Heart left ventricle (tissue), 16 donors: ENCODE data around the gene NEIL1. TPM values are rescaled to one million over a fixed set of nuclear protein-coding genes. Genes with fewer than 3 reads are reported as not detected.
"Not testable (repeated sequence)": the region's sequence is repeated elsewhere in the genome, so short reads cannot be mapped to it uniquely, and the experiment has no call there.

ENCODE experiments used
- ATAC-seq, 4 donors: fragments of 200-7000 bp; cut with Tn5 transposase; one replicate each; pipeline ENCODE4 v1.9.1; 2020 to 2022; ENCODE audit warnings: moderate library complexity in 4 of 4, mild to moderate bottlenecking in 3 of 4, moderate number of reproducible peaks in 1 of 4
- DNase-seq, 5 donors: peaks; one replicate each; pipeline ENCODE4 v3.0.0-alpha.2; 2020
- H3K27ac ChIP-seq, 12 donors: fragments of 200-600 bp; sonication (generic) in 4 of 12; one replicate each; pipeline versions ENCODE4 v1.5.0 to v1.8.0; 2016 to 2022; ENCODE audit warnings: mild to moderate bottlenecking in 2 of 12
- H3K27me3 ChIP-seq, 9 donors: fragments of 200-600 bp; sonication (generic) in 2 of 9; one replicate each; pipeline versions ENCODE4 v1.5.1 to v1.8.0; 2016 to 2022; ENCODE audit warnings: mild to moderate bottlenecking in 3 of 9
- H3K36me3 ChIP-seq, 9 donors: fragments of 200-600 bp; sonication (generic) in 2 of 9; one replicate each; pipeline versions ENCODE4 v1.5.0 to v1.8.0; 2018 to 2022; ENCODE audit warnings: mild to moderate bottlenecking in 2 of 9
- H3K4me1 ChIP-seq, 12 donors: fragments of 200-600 bp; sonication (generic) in 4 of 12; one replicate each; pipeline versions ENCODE4 v1.5.0 to v1.8.0; 2016 to 2022; ENCODE audit warnings: mild to moderate bottlenecking in 3 of 12
- H3K4me3 ChIP-seq, 12 donors: fragments of 200-600 bp; sonication (generic) in 4 of 12; one replicate each; pipeline versions ENCODE4 v1.5.0 to v1.8.0; 2017 to 2022; ENCODE audit warnings: mild to moderate bottlenecking in 9 of 12, moderate library complexity in 4 of 12
- H3K9me3 ChIP-seq, 12 donors: fragments of 200-600 bp; sonication (generic) in 4 of 12; one replicate each; pipeline versions ENCODE4 v1.5.0 to v1.8.0; 2016 to 2022; ENCODE audit warnings: mild to moderate bottlenecking in 1 of 12
- POLR2A ChIP-seq, 2 donors: fragments of 450-650 bp; IDR thresholded peaks; one replicate each; pipeline ENCODE4 v1.6.1; 2017; ENCODE audit warnings: antibody characterized with exemption in 2 of 2, mild to moderate bottlenecking in 2 of 2, moderate library complexity in 2 of 2
- WGBS, 4 donors: extraction: QIAGEN DNeasy Blood & Tissue Kit in 2 of 4; methylation state at CpG; one replicate each; pipeline versions ENCODE4 v1.1.5 to v1.1.7; 2013 to 2018; 5-methylcytosine and 5-hydroxymethylcytosine counted together
- intact Hi-C, 10 donors: fragments of 100-400 bp; cut with DNase I; formaldehyde crosslinking; loops; one replicate each; pipeline versions ENCODE4 v1.11.1 to v1.14.2; 2022
- polyA plus RNA-seq, 2 donors: library from polyadenylated mRNA; stranded (reverse); fragments of 200-250 nt; gene quantifications; one replicate each; pipeline ENCODE4 v1.2.3, GENCODE V29; 2013
- total RNA-seq, 9 donors: library from RNA; depleted of rRNA in 2 of 9; stranded (reverse); fragments of >200 nt in 2 of 9; fragmentation: NEBNext Ultra II Directional in 3 of 9; extraction: Animal tissue kit (Norgen Biotek cat#: 25700) in 3 of 9; gene quantifications; one replicate each; pipeline versions ENCODE4 v1.1.0 to v1.2.4, GENCODE V29; 2016 to 2023
- TF ChIP-seq, protein P1 (sequence below), 12 donors: fragments of 200-600 bp; sonication (generic) in 4 of 12; IDR thresholded peaks; one replicate each; pipeline versions ENCODE4 v1.5.0 to v1.8.0; 2018 to 2022; ENCODE audit warnings: antibody characterized with exemption in 12 of 12, mild to moderate bottlenecking in 5 of 12
- donor health status: ischemic (EF 13 %, LVEDD 7.1; RV severe dilation, severe dysfunction).
- donor health status: healthy with polysubstance abuse.
- donor health status: DM: no; HTN: yes; CAD: no.
- donor health status: DM: no; HTN: no; CAD: no.
- donor health status: ischemic (EF 25% LVEDD 6.9; RV normal size, moderate dysfunction).
- donor health status: ischemic (EF 25% LVEDD 5.7; RV mildly dilated, moderate dysfunction).
- donor health status: healthy.
- donor health status: DM: yes; HTN: yes; CAD: no.
- donor health status: ischemic (EF 35%, LVEDD 5.7; RV mildly dilated, moderate dysfunction).
- donor health status: nonischemic (EF 11% LVEDD 7.7; RV severe dilation, severe dysfunction).
- donor health status: DM: yes; HTN: yes; CAD: no.
- donor health status: PGD.
- donor health status: ischemic (EF 29% LVEDD 5.4; RV normal size, mild dysfunction).
- donor health status: nonischemic (EF 23%, LVEDD 6.1; RV moderate dilation, normal function).

Gene NEIL1
- total and polyA plus RNA-seq, 11 donors, result 3.8 to 15.3 (median 8.1) TPM

DNA sequence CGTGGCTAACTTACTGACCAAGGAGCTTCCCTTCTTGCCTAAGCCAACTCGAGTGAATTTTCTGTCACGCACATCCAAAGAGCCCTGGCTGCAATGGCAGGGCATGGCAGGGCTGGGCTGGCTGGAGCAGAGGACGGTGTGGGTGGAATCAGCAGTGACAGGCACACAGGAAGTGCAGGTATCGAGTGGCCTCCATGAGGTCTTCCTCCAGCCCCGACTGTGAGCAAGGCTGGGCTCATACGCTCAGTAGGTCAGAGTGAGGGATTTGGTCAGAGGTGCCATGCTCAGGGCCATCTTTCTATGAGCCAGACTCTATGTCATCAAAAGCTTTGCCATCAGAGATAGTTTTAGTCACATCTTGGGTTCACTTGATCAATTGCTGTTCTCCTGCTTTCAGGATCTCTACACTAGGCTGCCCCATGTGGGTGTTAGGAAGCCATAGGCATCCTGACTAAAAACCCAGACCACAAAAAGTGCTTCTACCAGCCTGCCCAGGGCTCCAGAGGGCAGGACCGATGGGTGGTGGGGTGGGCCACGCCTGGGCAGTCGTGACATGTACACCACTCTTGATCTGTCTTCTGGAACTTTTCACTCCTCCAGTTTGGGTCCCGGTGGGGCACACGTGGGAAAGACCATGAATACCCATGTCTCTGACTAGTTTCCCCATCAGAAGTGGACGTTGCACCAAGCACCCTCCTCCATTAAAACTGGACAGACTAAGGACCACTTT lies 33.6 kb upstream of the NEIL1 start:
- WGBS, 4 donors, result 83 to 87% (median 84%) methylated on average over 8 to 13 of the region's 13 CpGs
- Histone ChIP-seq H3K4me3 (no peak overlapping the region), H3K36me3 (no peaks in the 10 kb centered on the region), H3K27ac (no peak overlapping the region), H3K27me3 (peaks cover 0 to 10% (median under 1%) of the 10 kb centered on the region in 9 donors), H3K4me1 (no peaks in the 10 kb centered on the region), H3K9me3 (no peaks in the 10 kb centered on the region)
- ATAC-seq (no peak), DNase-seq (no peak)
- no peak for TF ChIP-seq POLR2A (IDR thresholded peaks at IDR 0.05)
- TF ChIP-seq, protein P1, sequence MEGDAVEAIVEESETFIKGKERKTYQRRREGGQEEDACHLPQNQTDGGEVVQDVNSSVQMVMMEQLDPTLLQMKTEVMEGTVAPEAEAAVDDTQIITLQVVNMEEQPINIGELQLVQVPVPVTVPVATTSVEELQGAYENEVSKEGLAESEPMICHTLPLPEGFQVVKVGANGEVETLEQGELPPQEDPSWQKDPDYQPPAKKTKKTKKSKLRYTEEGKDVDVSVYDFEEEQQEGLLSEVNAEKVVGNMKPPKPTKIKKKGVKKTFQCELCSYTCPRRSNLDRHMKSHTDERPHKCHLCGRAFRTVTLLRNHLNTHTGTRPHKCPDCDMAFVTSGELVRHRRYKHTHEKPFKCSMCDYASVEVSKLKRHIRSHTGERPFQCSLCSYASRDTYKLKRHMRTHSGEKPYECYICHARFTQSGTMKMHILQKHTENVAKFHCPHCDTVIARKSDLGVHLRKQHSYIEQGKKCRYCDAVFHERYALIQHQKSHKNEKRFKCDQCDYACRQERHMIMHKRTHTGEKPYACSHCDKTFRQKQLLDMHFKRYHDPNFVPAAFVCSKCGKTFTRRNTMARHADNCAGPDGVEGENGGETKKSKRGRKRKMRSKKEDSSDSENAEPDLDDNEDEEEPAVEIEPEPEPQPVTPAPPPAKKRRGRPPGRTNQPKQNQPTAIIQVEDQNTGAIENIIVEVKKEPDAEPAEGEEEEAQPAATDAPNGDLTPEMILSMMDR (IDR thresholded peaks at IDR 0.05), result no peak
- intact Hi-C loops, result loop anchor here in 3 of 10 donors (10.0 kb wide), 2 partner anchors 78 to 298 kb away; no protein-coding TSS in a partner anchor

DNA sequence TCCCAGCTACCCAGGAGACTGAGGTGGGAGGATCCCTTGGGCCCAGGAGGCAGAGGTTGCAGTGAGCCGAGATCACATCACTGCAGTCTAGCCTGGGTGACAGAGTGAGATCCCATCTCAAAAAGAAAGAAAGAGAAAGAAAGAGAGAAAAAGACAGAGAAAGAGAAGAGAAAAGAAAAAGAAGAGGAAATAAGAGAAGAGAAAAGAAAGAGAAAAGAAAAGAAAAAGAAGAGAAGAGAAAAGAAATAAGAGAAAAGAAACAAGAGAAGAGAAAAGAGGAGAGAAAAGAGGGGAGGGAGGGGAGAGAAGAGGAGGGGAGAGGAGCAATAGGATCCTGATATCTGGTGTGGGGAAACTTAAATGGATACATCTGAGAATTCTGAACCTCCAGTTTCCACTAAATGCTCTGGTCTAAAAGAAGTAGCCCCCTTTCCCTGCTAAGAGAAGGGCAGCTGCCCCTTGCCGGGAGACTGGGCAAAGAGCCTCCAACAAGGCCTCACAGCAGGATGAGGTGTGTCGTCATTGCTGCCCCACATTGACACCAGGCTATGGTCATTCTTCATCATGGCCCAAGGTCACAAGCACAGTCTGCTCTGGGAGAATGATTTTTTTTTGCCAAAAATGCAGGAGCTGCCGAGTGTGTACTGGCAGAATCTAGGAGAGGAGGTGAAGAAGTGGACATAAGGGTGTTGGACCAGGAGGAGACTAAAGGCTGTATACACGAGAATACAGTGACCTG lies 32.1 kb upstream of the NEIL1 start:
- intact Hi-C loops, result loop anchor here in 3 of 10 donors (10.0 kb wide), 2 partner anchors 80 to 300 kb away; no protein-coding TSS in a partner anchor
- DNase-seq, result no peak
- H3K9me3 ChIP-seq, result no peaks in the 10 kb centered on the region
- no peak overlapping the region for H3K27ac ChIP-seq
- no peaks in the 10 kb centered on the region for H3K36me3 ChIP-seq
- H3K4me3 ChIP-seq, result no peak overlapping the region
- no peaks in the 10 kb centered on the region for H3K4me1 ChIP-seq
- H3K27me3 ChIP-seq, result peaks cover 0 to 4% (median 0%) of the 10 kb centered on the region in 9 donors
- 75 to 84% (median 83%) methylated on average over 5 of the region's 5 CpGs for WGBS, 4 donors
- no peak for ATAC-seq
- TF ChIP-seq POLR2A (IDR thresholded peaks at IDR 0.05), result no peak
- TF ChIP-seq, protein P1 (IDR thresholded peaks at IDR 0.05), result no peak

DNA sequence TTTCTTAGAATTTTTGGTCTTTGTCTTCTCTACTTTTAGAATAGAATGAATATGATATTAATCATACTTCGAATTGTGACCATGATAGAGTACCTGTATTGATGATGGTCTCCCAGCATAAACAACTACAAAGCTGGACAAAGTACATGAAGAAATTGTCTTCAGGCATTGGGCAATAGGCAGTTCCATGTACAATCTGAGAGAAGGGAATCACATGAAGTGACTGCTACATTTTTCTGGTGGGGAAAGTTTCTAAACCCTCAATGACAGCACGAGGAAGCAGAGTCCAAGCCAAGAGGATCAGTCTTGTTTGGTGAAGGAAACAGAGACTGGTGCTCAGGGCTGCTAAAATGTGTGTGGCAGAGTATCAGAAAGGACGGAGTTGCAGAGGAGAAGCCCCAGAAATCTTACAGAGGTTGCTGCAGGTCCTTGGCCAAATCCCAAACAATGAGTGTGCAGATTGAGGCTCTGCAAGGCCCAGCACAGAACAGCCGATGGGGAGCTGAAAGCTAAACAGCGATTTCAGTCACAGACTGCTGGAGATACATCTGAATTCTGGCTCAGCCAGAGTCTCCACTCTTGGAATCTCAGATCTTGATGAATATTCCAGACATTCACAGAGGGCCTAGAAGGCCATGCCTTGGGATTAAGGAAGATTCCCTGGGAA lies 27.5 kb upstream of the NEIL1 start:
- not testable (repeated sequence) for DNase-seq, H3K4me3 ChIP-seq, H3K4me1 ChIP-seq, H3K27ac ChIP-seq, H3K36me3 ChIP-seq, ATAC-seq, H3K9me3 ChIP-seq, H3K27me3 ChIP-seq
- intact Hi-C loops, result loop anchor here in 3 of 10 donors (10.0 kb wide), 2 partner anchors 85 to 305 kb away; no protein-coding TSS in a partner anchor
- 82 to 86% (median 84%) methylated on average over 5 of the region's 5 CpGs for WGBS, 4 donors

DNA sequence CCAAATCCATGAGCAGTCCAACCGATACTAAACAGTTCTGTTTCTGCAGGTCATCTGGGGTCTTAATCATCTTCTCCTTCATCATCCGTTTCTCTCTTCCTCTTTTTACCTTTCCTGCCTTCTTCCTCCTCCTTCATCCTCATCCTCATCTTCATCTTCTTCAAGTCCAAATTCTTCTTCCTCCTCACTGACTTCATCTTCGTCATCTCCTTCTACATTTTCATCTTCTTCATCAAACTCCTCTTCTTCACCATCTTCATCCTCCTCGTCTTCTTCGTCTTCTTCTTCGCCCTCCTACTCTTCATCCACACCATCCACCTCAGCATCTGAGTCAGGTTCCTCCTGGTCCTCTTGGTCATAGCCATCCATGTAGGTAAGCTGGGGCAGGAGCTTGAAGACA lies 25.1 kb upstream of the NEIL1 start:
- no peak overlapping the region for H3K4me3 ChIP-seq
- no peaks in the 10 kb centered on the region for H3K4me1 ChIP-seq
- 88 to 90% (median 89%) methylated on average over 6 of the region's 6 CpGs for WGBS, 4 donors
- H3K27me3 ChIP-seq, result no peaks in the 10 kb centered on the region
- intact Hi-C loops, result loop anchor here in 2 of 10 donors (10.0 kb wide), 1 partner anchor 87 kb away; no protein-coding TSS in a partner anchor
- TF ChIP-seq POLR2A (IDR thresholded peaks at IDR 0.05), result no peak
- TF ChIP-seq, protein P1 (IDR thresholded peaks at IDR 0.05), result no peak
- DNase-seq (no peak), ATAC-seq (no peak)
- H3K9me3 ChIP-seq, result no peaks in the 10 kb centered on the region
- H3K27ac ChIP-seq, result no peak overlapping the region
- no peaks in the 10 kb centered on the region for H3K36me3 ChIP-seq
